Measurements from ENCODE around the gene SRD5A3. TPM values are rescaled to one million over a fixed set of nuclear protein-coding genes. Genes with fewer than 3 reads are reported as not detected.

SRD5A3 gene
- total RNA-seq, 2 donors from 2014 or later, result 6.7 to 11.5 TPM

DNA sequence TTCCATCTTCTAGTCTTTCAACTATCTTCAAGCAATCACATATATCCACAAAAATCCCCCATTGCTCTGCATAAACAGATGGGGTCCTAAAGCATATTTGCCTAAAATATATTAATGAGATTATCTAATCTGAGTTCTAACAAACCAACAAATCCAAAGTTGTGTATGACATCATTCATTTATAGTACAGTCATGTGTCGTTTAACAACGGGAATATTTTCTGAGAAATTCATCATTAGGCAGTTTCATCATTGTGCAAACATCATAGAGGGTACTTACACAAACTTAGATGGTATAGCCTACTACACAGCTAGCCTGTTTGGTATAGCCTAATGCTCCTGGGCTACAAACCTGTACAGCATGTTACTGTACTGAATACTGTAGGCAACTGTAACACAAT is 38.0 kb upstream of the SRD5A3 start:
- Histone ChIP-seq H3K27me3 (no peaks in the 10 kb centered on the region), H3K4me1 (no peaks in the 10 kb centered on the region), H3K27ac (no peak overlapping the region), H3K4me3 (no peak overlapping the region), H3K36me3 (replicated peaks in 1 of 2; ENCODE audit: insufficient read depth in 1 of 2, low read depth in 2 of 2) (no peaks in the 10 kb centered on the region), H3K9me3 (no peaks in the 10 kb centered on the region)
- no peak for DNase-seq
- no peak for ATAC-seq
- TF ChIP-seq POLR2A (IDR thresholded peaks at IDR 0.05), result no peak
- TF ChIP-seq, protein P1, sequence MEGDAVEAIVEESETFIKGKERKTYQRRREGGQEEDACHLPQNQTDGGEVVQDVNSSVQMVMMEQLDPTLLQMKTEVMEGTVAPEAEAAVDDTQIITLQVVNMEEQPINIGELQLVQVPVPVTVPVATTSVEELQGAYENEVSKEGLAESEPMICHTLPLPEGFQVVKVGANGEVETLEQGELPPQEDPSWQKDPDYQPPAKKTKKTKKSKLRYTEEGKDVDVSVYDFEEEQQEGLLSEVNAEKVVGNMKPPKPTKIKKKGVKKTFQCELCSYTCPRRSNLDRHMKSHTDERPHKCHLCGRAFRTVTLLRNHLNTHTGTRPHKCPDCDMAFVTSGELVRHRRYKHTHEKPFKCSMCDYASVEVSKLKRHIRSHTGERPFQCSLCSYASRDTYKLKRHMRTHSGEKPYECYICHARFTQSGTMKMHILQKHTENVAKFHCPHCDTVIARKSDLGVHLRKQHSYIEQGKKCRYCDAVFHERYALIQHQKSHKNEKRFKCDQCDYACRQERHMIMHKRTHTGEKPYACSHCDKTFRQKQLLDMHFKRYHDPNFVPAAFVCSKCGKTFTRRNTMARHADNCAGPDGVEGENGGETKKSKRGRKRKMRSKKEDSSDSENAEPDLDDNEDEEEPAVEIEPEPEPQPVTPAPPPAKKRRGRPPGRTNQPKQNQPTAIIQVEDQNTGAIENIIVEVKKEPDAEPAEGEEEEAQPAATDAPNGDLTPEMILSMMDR (IDR thresholded peaks at IDR 0.05), result no peak
- WGBS, 2 donors, result 55 to 59% methylated on average over 2 of the region's 2 CpGs
- intact Hi-C loops (cut with DNase I), result no loop called here

DNA sequence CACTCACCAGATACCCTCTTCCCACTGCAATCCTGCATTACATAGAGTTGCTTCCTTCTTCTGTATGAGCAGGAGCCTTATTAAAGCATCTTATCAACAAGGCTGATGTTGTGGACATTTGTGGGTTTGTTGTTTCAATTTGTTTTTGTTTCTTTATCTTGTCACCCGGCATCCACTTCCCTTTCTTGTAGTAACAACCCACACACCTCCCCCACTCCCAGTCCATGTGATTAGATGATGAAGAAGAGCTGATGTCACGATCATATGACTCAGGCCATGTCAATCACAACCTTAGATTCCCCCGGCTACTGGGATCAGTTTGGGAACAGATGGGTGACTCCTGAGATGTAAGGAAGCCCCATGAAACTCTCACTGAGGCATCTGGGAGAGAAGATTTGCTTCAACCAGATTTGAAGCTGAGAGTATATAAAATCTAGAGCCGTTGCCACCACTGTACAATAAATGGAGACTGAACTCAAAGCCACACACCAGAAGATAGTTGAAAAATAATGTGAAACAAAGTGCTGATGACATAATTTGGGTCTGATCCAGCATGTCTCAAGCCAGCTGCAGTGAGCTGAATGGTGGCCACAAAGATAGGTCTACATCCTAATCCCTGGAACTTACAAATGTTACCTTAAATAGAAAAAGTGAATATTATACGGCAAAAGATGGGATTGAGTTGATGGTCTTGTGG is 34.1 kb upstream of the SRD5A3 start:
- 55 to 58% methylated on average over 5 of the region's 5 CpGs for WGBS, 2 donors
- Histone ChIP-seq H3K9me3 (no peaks in the 10 kb centered on the region), H3K4me3 (no peak overlapping the region), H3K27ac (no peak overlapping the region), H3K27me3 (no peaks in the 10 kb centered on the region), H3K36me3 (replicated peaks in 1 of 2; ENCODE audit: insufficient read depth in 1 of 2, low read depth in 2 of 2) (no peaks in the 10 kb centered on the region), H3K4me1 (no peaks in the 10 kb centered on the region)
- DNase-seq, result peak in 1 of 4 donors; percentile 7
- ATAC-seq, result no peak
- intact Hi-C loops (cut with DNase I), result loop anchor here (10.0 kb wide), 1 partner anchor 317 kb away; no protein-coding TSS in a partner anchor
- no peak for TF ChIP-seq POLR2A (IDR thresholded peaks at IDR 0.05)
- TF ChIP-seq, protein P1 (IDR thresholded peaks at IDR 0.05), result no peak

DNA sequence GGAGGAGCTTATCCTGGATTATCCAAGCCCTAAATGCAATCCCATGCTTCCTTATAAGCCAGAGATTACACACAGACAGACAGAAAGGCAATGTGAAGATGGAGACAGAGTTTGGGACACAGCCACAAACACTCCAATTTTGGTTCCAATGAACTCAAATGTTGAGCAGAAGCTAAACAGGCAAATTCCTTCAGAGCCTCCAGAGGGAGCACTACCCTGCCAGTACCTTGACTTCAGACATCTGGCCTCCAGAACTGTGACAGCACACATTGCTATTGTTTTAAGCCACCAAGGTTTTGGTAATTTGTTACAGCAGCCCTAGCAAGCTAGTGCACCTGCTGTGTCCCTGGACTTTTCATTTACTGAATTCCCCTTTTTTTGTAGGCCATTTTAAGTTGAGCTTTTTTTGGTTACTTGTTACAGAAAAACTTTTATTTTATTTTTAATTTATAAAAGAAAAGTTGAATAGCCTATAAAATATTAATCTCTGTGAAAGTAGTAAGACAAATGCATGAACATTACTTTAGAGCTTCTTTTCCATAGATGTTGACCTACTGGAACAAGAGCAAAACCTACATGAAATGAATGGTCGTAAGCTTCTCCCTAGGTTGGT is 33.4 kb upstream of the SRD5A3 start:
- intact Hi-C loops (cut with DNase I), result loop anchor here (10.0 kb wide), 1 partner anchor 318 kb away; no protein-coding TSS in a partner anchor
- Histone ChIP-seq H3K27me3 (no peaks in the 10 kb centered on the region), H3K9me3 (no peaks in the 10 kb centered on the region), H3K4me3 (no peak overlapping the region), H3K27ac (no peak overlapping the region), H3K36me3 (replicated peaks in 1 of 2; ENCODE audit: insufficient read depth in 1 of 2, low read depth in 2 of 2) (no peaks in the 10 kb centered on the region), H3K4me1 (no peaks in the 10 kb centered on the region)
- WGBS, 2 donors, result 100% methylated on average over 1 of the region's 1 CpG
- TF ChIP-seq, protein P1 (IDR thresholded peaks at IDR 0.05), result peak; percentile 45 to 75 (median 68)
- no peak for TF ChIP-seq POLR2A (IDR thresholded peaks at IDR 0.05)
- ATAC-seq (peak; percentile 68), DNase-seq (peak; percentile 41 to 65 (median 56))

DNA sequence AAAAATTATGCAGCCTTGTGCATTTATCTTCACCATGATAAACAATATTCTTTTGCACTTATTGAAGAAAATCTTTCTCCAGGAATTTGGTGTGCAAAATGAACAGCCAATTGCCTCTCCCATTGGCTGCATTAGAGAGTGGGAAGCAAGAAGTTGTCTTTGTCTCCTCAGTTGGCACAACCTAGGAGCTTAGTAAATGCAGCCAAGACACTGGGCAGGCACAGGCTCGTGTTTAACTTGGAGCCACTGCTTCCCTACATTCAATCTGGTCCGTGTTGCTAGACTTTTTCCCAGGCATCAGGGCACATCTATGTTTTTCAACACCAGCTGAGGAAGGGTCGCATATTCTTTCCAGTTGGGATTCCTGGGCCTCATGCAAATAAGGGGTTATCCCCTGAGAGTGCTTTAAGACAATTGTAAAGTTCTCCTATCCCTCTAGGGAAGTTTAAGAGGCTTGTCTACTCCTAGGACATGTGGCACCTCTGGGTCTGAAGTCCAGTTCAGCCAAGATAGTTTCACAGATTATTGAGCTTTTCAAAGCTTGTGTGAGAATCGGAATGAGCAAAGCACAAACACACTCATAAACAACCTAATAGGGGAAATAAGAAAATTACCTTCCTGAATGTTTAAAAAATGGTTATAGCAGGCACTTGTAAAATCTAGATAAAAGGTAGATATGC is 31.8 kb upstream of the SRD5A3 start:
- H3K4me1 ChIP-seq, result no peaks in the 10 kb centered on the region
- no peaks in the 10 kb centered on the region for H3K36me3 ChIP-seq (replicated peaks in 1 of 2; ENCODE audit: insufficient read depth in 1 of 2, low read depth in 2 of 2)
- no peak for DNase-seq
- TF ChIP-seq, protein P1 (IDR thresholded peaks at IDR 0.05), result no peak
- TF ChIP-seq POLR2A (IDR thresholded peaks at IDR 0.05), result no peak
- no peak for ATAC-seq
- no peak overlapping the region for H3K27ac ChIP-seq
- H3K4me3 ChIP-seq, result no peak overlapping the region
- WGBS, 2 donors, result 43 to 49% methylated on average over 4 of the region's 4 CpGs
- H3K27me3 ChIP-seq, result no peaks in the 10 kb centered on the region
- intact Hi-C loops (cut with DNase I), result loop anchor here (10.0 kb wide), 1 partner anchor 319 kb away; no protein-coding TSS in a partner anchor
- no peaks in the 10 kb centered on the region for H3K9me3 ChIP-seq

Data from body of pancreas (tissue), 4 donors.